Stimulated activated CD8-positive, alpha-beta memory T cell treated with anti-CD3 and anti-CD28 coated beads, Interleukin-12 subunit alpha, Interleukin-12 subunit beta, amount 100 ng/mL, for 1 hour (primary cell): Measurements from ENCODE around the gene SAMD9.
"Not testable (repeated sequence)": the region's sequence is repeated elsewhere in the genome, so short reads cannot be mapped to it uniquely, and the experiment has no call there.

Source experiments
- DNase-seq: peaks from one replicate; pipeline ENCODE4 v3.0.0-alpha.2; 2020; ENCODE audit warnings: low read depth

The SAMD9 gene

GRCh38 chr7:93120592-93121549 is 3.1 kb upstream of the SAMD9 start:
- no peak for DNase-seq

- no peak for DNase-seq
These were observed 1.6 kb upstream of the SAMD9 start for GRCh38 chr7:93119191-93119905.

- DNase-seq: no peak
These were observed 452 bp downstream of the SAMD9 start for GRCh38 chr7:93117327-93117726.

- no peak for DNase-seq
These were observed 2.0 kb downstream of the SAMD9 start for GRCh38 chr7:93115796-93116195.

- DNase-seq: no peak
These were observed 9.8 kb downstream of the SAMD9 start for GRCh38 chr7:93108003-93108402.

GRCh38 chr7:93097388-93097787 is 20.4 kb downstream of the SAMD9 start:
- DNase-seq: no peak

- DNase-seq: no peak
These were observed 24.9 kb downstream of the SAMD9 start for GRCh38 chr7:93092757-93093370.

- DNase-seq: not testable (repeated sequence)
These were observed 44.4 kb downstream of the SAMD9 start for GRCh38 chr7:93073357-93073756.

- no peak for DNase-seq
These were observed 55.2 kb downstream of the SAMD9 start for GRCh38 chr7:93062599-93062998.

- DNase-seq: no peak
These were observed 56.9 kb downstream of the SAMD9 start for GRCh38 chr7:93060865-93061264.

GRCh38 chr7:93060025-93060424 is 57.8 kb downstream of the SAMD9 start:
- no peak for DNase-seq

- not testable (repeated sequence) for DNase-seq
These were observed 61.2 kb downstream of the SAMD9 start for GRCh38 chr7:93056621-93057020.

GRCh38 chr7:93055543-93056107 is 62.2 kb downstream of the SAMD9 start:
- DNase-seq: no peak

- DNase-seq: no peak
These were observed 62.8 kb downstream of the SAMD9 start for GRCh38 chr7:93054975-93055374.

- no peak for DNase-seq
These were observed 63.5 kb downstream of the SAMD9 start for GRCh38 chr7:93053949-93054943.

- DNase-seq: no peak
These were observed 64.4 kb downstream of the SAMD9 start for GRCh38 chr7:93053209-93053948.

GRCh38 chr7:93051660-93052059 is 66.1 kb downstream of the SAMD9 start:
- no peak for DNase-seq
